Neural crest cell (in vitro differentiated cells): Measurements from ENCODE around the gene PRCP. TPM values are rescaled to one million over a fixed set of nuclear protein-coding genes. Genes with fewer than 3 reads are reported as not detected.

Experiments
- DNase-seq: peaks from one replicate; pipeline ENCODE4 v3.0.0; 2021; ENCODE audit warnings: low read depth, mixed read lengths, low spot score
- H3K27ac Mint-ChIP-seq: one replicate; pipeline ENCODE4 v1.8.0; 2021; ENCODE audit warnings: mild to moderate bottlenecking, mixed read lengths; ENCODE audit not compliant: unreplicated experiment
- H3K27me3 Mint-ChIP-seq: 2 replicates; pipeline ENCODE4 v1.8.0; 2021; ENCODE audit warnings: low read depth, mild to moderate bottlenecking, mixed read lengths
- H3K36me3 Mint-ChIP-seq: 2 replicates; pipeline ENCODE4 v1.8.0; 2021; ENCODE audit warnings: low read depth, mild to moderate bottlenecking, mixed read lengths
- H3K4me1 Mint-ChIP-seq: 2 replicates; pipeline ENCODE4 v1.8.0; 2021; ENCODE audit warnings: mixed read lengths
- H3K4me3 Mint-ChIP-seq: one replicate; pipeline ENCODE4 v1.8.0; 2021; ENCODE audit warnings: mild to moderate bottlenecking, mixed read lengths
- H3K9me3 Mint-ChIP-seq: 2 replicates; pipeline ENCODE4 v1.8.0; 2021; ENCODE audit warnings: mixed read lengths
- total RNA-seq: library from RNA; stranded (reverse); gene quantifications from 2 replicates; pipeline ENCODE4 v1.2.1, GENCODE V29; 2021
- TF ChIP-seq, protein P1 (sequence below): fragments of 200-600 bp; sonication (generic); conservative IDR thresholded peaks from 2 replicates; pipeline ENCODE4 v1.5.0; 2021; ENCODE audit warnings: antibody characterized with exemption, mild to moderate bottlenecking

PRCP gene
- total RNA-seq, 1 donor from 2014 or later: 59.8 TPM

DNA sequence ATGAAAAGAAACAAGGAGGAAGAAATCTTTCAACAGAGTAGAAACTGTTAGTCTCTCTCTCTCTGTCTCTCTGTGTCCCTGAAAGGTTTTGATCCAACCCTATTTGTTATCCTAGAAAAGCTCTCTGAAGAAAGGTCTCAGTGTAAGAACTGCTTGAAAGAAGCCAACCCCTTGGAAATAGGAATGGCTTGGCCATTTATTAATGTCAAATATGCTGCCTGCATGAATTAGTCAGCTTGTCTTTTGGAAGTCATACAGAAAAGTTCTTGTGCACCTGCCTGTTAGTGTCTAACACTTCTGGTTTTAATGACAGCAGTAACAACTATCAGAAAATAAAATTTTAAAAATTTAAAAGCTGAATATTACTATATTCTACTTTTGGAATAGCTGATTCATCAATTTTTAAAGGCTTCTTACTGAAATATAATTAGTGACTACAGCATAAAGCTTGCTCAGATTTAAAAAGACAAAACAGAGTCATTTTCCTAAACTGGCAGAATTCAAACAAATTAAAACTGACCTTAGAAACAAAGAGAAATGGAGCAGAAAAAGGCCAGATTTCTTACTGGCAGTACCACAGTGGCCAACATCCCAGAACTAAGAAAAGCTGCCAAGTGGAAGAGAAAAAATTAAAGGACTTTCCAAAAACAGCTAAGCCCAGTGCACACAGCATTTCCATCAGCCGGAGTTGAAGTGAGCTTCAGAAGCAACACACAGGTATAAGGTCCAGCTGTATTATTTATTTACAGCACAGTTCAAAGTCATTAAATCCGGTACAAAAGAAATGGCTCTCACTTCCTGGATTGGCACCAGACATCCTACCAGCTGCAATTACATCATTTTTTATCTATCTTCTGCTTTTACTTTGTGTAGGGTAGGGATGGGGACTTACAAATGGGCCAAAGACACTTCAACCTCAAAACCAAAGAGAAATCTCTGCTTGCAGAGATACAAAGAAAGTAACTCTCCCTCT is 76.3 kb downstream of the PRCP start:
- DNase-seq: no peak
- H3K27me3 Mint-ChIP-seq: no peaks in the 10 kb centered on the region
- H3K9me3 Mint-ChIP-seq: no peaks in the 10 kb centered on the region
- no peak overlapping the region for H3K27ac Mint-ChIP-seq
- TF ChIP-seq, protein P1, sequence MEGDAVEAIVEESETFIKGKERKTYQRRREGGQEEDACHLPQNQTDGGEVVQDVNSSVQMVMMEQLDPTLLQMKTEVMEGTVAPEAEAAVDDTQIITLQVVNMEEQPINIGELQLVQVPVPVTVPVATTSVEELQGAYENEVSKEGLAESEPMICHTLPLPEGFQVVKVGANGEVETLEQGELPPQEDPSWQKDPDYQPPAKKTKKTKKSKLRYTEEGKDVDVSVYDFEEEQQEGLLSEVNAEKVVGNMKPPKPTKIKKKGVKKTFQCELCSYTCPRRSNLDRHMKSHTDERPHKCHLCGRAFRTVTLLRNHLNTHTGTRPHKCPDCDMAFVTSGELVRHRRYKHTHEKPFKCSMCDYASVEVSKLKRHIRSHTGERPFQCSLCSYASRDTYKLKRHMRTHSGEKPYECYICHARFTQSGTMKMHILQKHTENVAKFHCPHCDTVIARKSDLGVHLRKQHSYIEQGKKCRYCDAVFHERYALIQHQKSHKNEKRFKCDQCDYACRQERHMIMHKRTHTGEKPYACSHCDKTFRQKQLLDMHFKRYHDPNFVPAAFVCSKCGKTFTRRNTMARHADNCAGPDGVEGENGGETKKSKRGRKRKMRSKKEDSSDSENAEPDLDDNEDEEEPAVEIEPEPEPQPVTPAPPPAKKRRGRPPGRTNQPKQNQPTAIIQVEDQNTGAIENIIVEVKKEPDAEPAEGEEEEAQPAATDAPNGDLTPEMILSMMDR: no peak
- peaks cover 6% of the 10 kb centered on the region for H3K4me1 Mint-ChIP-seq
- H3K36me3 Mint-ChIP-seq: peaks cover 17% of the 10 kb centered on the region
- no peak overlapping the region for H3K4me3 Mint-ChIP-seq

DNA sequence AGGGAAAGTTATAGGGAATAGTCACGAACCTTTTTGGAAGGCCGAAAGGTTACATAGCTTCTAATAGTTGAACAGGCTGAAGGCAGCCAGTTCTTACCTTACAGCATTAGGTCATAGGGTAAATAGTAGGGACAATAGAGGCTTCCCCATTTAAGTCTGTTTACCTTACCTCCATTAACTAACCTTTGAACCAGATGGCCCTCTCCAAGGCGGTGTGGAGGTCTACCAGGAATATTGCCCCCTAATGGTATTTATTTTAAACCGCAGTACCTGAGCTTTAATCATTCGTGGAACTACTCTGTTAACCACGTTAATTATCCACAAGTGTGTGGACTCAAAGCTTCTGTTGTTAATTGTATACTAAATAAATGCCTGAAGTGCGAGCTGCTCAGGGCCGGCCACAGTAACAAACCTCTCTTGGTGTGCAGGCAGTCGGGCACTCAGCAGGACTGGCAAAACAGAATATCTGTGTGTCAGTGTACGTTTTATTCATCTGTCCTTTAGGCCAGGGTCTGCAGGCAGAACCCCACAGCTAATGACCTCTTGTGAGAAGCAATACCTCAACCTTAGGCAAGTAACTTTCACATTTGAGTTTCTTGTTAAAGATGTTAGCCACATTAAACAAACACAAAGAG is 81.7 kb downstream of the PRCP start:
- no peak for DNase-seq
- TF ChIP-seq, protein P1: no peak
- Mint-ChIP-seq H3K4me1 (peaks cover 25% of the 10 kb centered on the region), H3K9me3 (no peaks in the 10 kb centered on the region), H3K27ac (no peak overlapping the region), H3K27me3 (no peaks in the 10 kb centered on the region), H3K36me3 (peaks cover 2% of the 10 kb centered on the region), H3K4me3 (no peak overlapping the region)

DNA sequence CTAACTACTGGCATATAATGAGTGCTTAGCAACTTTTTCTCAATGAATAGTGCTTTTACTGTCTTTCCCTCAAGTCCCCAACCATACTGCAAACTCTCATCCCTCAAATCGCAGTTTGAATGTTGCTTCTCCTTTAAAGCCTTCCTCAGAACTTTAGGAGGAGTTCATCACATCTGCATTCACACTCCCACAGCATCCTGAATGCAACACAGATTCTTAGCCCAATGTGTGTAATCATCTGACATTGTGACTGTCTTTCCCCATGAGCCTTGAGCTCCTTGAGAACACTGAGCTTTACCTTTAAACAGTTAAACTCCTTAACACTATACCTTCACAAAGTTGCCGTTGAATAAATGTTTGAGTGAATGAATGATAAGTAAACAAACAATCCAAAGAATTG is 84.8 kb downstream of the PRCP start:
- Mint-ChIP-seq H3K9me3 (no peaks in the 10 kb centered on the region), H3K4me1 (peaks cover 24% of the 10 kb centered on the region), H3K27me3 (no peaks in the 10 kb centered on the region), H3K27ac (no peak overlapping the region), H3K4me3 (no peak overlapping the region), H3K36me3 (no peaks in the 10 kb centered on the region)
- TF ChIP-seq, protein P1: no peak
- no peak for DNase-seq

DNA sequence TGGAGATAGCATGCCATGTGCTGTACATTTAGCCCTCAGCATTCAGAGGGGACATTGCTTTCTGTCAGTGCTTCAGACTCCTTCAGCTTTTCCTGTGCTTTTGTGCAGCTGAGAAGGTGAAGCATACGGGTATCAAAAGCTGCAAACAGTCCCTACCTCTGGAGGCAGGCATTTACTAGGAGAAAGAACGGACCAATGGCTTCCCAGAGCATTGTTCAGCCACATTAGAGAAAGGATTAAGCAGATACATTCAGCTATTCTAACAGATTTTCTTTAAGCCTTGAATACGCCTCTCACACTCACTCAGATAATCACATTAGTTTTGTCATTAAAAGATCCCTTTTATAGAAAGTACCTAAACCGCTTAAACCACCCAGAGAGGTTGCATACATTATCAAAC is 85.9 kb downstream of the PRCP start:
- H3K4me1 Mint-ChIP-seq: peaks cover 24% of the 10 kb centered on the region
- no peaks in the 10 kb centered on the region for H3K9me3 Mint-ChIP-seq
- peaks cover under 1% of the 10 kb centered on the region for H3K27me3 Mint-ChIP-seq
- TF ChIP-seq, protein P1: no peak
- peak overlapping the region; percentile 1 for H3K4me3 Mint-ChIP-seq
- H3K27ac Mint-ChIP-seq: peak overlapping the region; percentile 87
- no peaks in the 10 kb centered on the region for H3K36me3 Mint-ChIP-seq
- DNase-seq: no peak

DNA sequence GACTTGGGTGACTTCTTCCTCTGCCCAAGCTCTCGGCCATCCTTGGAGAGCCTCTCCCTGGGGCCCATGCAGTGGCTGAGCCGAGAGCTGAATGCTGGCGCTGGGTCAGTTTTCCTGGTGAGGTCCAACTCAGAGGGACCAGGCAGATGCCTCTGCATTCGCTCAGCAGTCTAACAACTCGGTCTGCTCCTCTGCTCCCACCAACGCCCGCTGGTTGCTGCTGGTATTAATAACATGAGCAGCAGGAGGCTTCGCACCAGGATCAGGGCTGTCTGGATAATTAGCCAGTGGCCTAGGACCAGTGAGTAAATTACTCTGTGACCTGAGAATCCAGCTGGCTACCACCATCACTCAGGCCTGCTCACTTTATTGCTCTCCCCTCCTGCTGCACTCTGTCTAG is 88.9 kb downstream of the PRCP start:
- no peak for DNase-seq
- TF ChIP-seq, protein P1: no peak
- Mint-ChIP-seq H3K9me3 (no peaks in the 10 kb centered on the region), H3K27ac (no peak overlapping the region), H3K4me1 (peaks cover 24% of the 10 kb centered on the region), H3K36me3 (no peaks in the 10 kb centered on the region), H3K27me3 (peaks cover 2% of the 10 kb centered on the region), H3K4me3 (no peak overlapping the region)
